Bronchial epithelial cell (primary cell): ENCODE measurements around the gene HCAR2. TPM values are rescaled to one million over a fixed set of nuclear protein-coding genes. Genes with fewer than 3 reads are reported as not detected.
"Not testable (repeated sequence)": the region's sequence is repeated elsewhere in the genome, so short reads cannot be mapped to it uniquely, and the experiment has no call there.

Source experiments
- DNase-seq: peaks from one replicate; pipeline ENCODE4 v3.0.0-alpha.2; 2010; ENCODE audit warnings: low read depth
- FAIRE-seq: peaks from 2 replicates; lab custom pipeline; 2011; peaks lifted over from hg19 to GRCh38; lab: Jason Lieb, UNC
- H3K27me3 ChIP-seq: 2 replicates; pipeline ENCODE4 v1.5.1; 2011; ENCODE audit warnings: low read length; ENCODE audit not compliant: control insufficient read depth, insufficient read depth
- H3K36me3 ChIP-seq: 2 replicates; pipeline ENCODE4 v1.5.1; 2011; ENCODE audit warnings: low read length; ENCODE audit not compliant: control insufficient read depth, insufficient read depth
- H3K4me3 ChIP-seq: 2 replicates; pipeline ENCODE4 v1.5.1; 2011; ENCODE audit warnings: mild to moderate bottlenecking, low read depth, low read length, control low read depth
- total RNA-seq: library from RNA; depleted of rRNA; stranded (reverse); fragments of >200 nt; gene quantifications from 2 replicates; pipeline ENCODE4 v1.2.1, GENCODE V29; 2014
- TF ChIP-seq, protein P1 (sequence below): IDR thresholded peaks from 2 replicates; pipeline ENCODE4 v1.5.1; 2011; ENCODE audit warnings: mild to moderate bottlenecking, moderate library complexity, low read length, control low read depth, inconsistent platforms; ENCODE audit not compliant: insufficient read depth, severe bottlenecking

The HCAR2 gene
- total RNA-seq, 1 donor from 2014 or later = 1.6 TPM

DNA sequence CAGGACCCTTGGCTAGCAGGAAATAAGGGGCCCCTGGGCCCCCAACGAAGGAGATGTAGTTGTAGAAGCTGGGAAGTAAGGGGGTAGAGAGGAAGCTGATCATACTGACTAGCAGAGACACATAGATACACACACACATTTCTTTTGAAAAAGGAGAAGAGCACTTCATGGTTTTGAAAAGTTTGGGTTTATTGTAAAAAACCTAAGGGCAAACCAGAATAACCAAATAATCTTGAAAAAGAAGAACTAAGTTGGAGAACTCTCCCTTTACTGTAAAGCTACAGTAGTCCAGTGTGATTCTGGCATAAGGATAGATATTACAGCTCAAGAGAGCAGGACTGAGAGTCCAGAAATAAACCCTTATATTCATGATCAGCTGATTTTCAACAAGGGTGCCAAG lies 19.2 kb upstream of the HCAR2 start:
- no peaks in the 10 kb centered on the region for H3K36me3 ChIP-seq
- FAIRE-seq = no peak
- DNase-seq = no peak
- TF ChIP-seq, protein P1, sequence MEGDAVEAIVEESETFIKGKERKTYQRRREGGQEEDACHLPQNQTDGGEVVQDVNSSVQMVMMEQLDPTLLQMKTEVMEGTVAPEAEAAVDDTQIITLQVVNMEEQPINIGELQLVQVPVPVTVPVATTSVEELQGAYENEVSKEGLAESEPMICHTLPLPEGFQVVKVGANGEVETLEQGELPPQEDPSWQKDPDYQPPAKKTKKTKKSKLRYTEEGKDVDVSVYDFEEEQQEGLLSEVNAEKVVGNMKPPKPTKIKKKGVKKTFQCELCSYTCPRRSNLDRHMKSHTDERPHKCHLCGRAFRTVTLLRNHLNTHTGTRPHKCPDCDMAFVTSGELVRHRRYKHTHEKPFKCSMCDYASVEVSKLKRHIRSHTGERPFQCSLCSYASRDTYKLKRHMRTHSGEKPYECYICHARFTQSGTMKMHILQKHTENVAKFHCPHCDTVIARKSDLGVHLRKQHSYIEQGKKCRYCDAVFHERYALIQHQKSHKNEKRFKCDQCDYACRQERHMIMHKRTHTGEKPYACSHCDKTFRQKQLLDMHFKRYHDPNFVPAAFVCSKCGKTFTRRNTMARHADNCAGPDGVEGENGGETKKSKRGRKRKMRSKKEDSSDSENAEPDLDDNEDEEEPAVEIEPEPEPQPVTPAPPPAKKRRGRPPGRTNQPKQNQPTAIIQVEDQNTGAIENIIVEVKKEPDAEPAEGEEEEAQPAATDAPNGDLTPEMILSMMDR = no peak
- H3K27me3 ChIP-seq = no peaks in the 10 kb centered on the region
- H3K4me3 ChIP-seq = no peak overlapping the region

DNA sequence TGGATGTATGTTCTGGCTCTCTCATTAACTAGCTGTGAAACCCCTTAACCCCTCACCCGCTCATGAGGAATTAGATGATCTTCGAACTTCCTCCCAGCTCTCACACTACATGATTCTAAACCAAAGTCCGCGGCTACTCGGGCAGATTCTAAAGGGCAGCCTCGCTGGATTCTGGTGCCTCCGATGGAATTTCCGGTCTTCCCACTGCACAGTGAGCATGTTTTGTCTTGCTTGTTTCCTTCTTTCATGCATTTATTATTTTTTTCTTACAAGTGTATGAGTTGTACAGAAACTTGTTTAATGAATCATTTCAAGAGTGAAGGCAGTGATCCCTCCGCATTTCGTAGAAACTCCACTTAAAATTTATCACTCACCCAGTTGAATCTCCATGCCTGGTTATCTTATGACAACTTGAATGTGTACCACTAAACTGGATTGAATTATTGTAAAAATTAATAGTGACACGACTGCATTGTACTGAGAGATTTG lies 17.9 kb upstream of the HCAR2 start:
- Histone ChIP-seq H3K4me3 (peak overlapping the region; percentile 4), H3K36me3 (no peaks in the 10 kb centered on the region), H3K27me3 (no peaks in the 10 kb centered on the region)
- FAIRE-seq (no peak), DNase-seq (peak; percentile 97)
- TF ChIP-seq, protein P1 = no peak

DNA sequence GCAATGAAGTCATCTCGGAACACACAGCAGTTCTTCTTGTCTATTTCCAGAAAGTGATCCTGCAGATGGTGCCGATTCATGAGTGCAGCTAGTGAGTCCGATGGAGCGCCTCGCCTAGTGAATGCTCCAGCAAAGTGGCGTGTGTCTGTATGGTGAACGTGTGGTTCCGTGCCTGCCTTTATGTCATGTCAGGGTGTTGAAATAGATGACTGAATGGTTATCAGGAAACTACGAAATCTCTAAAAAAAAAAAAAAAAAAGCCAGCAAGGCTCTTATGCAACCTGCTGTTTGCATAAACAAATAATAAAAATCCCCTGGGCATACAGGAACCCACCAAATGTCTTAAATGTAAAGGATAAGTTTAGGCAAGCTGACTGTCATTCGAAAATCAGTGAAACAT lies 13.5 kb upstream of the HCAR2 start, which contains the start of gene HCAR3:
Gene HCAR3, minus strand, starts transcription at position 154 of the 400 bp plus-strand sequence. Its CDS starts 74 bp downstream, at position 80.
- H3K27me3 ChIP-seq, H3K36me3 ChIP-seq, FAIRE-seq: not testable (repeated sequence)
- peak; percentile 95 for DNase-seq
- H3K4me3 ChIP-seq = peak within 1 kb of the TSS; percentile 17

DNA sequence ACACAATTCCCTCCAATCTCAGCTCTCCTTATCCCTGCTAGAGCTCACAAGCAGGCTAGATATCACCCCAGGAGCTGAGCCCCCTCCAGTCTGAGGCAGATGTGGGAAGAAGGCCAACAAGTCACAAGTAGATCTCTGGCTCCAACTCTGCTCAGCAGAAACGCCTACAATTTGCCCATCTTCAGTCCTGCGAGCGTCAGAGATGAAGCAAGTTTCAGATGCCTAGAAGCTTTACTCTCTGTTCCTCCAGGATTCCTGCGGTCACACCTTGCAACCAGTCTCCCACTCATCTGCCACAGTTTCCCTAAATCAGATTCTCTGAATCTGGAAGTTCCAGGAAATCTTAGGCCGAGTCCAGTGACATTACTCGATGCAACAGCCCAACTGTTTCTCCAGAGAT lies 12.1 kb upstream of the HCAR2 start:
- H3K36me3 ChIP-seq, FAIRE-seq, H3K27me3 ChIP-seq: not testable (repeated sequence)
- peak overlapping the region; percentile 7 for H3K4me3 ChIP-seq
- peak; percentile 41 for DNase-seq

DNA sequence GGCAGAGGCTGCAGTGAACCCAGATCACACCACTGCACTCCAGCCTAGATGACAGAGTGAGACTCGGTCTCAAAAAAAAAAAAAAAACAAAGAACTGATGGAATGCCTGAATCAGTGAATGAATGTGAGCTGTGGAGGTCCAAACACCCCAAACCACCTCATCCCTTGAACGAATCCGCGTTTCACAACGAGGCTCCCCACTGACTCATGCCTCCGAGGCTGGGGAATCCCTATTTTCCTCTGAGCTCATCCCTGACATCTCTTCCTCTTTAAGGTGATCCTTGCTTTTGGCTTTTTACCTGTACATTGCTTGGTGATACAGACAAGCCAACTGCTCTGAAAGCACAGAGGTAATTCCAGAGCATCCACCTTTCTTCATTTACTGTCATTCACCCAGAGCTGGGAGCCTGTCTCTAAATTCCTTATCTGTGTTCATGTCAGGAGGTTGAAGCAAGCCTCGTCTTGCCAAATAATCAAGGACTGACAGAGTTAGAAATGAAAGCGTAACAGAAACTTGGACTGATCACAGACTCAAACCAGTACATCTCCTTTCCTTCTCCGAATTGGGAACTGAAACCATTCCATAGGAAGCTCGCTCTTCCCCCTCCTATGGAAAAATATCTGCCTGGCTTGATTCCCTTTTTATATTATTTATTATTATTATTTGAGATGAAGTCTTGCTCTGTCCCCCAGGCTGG lies 10.5 kb upstream of the HCAR2 start:
- not testable (repeated sequence) for H3K27me3 ChIP-seq, H3K36me3 ChIP-seq, DNase-seq
- peak; percentile 50 for FAIRE-seq
- peak overlapping the region; percentile 4 for H3K4me3 ChIP-seq

DNA sequence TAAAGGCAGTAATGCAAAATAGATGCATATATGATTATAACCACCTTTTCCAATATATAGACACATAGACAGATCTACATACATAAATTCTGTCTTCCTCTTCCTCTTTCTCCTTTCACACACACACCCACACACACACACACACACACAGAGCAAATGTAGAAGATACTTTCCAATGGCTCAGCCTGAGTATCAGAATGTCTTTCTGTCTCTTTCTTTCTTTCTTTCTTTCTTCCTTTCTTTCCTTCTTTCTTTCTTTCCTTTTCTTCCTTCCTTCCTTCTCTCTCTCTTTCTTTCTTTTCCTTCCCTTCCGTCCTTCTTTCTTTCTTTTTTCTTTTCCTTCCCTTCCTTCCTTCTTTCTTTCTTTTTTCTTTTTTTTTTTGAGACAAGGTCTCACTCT lies 8.1 kb upstream of the HCAR2 start:
- DNase-seq, H3K36me3 ChIP-seq, H3K27me3 ChIP-seq, FAIRE-seq, H3K4me3 ChIP-seq: not testable (repeated sequence)

DNA sequence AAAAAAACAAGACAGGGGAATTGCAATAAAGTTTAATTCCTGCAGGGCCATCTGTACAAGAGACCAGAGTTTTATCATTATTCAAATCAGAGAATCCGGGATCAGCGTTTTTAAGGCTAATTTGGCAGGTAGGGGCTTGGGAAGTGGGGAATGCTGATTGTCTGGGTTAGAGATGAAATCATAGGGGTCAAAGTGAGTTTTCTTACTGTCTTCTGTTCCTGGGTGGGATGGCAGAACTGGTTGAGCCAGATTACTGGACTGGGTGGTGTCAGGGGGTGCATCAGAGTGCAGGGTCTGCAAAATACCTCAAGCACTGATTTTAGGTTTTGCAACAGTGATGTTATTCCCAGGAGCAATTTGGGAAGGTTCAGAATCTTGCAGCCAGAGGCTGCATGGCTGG lies 7.2 kb upstream of the HCAR2 start:
- DNase-seq, H3K4me3 ChIP-seq, H3K36me3 ChIP-seq, H3K27me3 ChIP-seq, FAIRE-seq: not testable (repeated sequence)

DNA sequence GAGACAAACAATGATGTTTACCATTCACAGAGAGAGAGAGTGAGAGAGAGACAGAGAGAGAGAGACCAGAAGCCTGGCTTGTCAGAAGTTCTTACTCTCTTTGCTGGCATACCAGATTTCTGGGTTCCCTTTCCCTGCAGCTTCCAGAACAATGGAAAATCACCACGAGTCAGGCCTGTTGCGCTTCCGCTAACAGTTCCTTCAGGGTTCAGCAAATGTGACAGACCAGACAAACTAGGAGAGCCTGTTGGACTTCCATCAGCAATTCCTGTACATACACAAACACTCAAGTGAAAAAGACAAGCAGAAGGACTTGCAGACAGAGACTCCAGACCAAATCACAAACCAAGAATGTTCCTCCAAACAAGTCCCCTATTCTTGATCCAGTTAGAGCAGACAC lies 6.1 kb upstream of the HCAR2 start:
- DNase-seq, H3K4me3 ChIP-seq, H3K27me3 ChIP-seq, H3K36me3 ChIP-seq: not testable (repeated sequence)
- peak; percentile 94 for FAIRE-seq

DNA sequence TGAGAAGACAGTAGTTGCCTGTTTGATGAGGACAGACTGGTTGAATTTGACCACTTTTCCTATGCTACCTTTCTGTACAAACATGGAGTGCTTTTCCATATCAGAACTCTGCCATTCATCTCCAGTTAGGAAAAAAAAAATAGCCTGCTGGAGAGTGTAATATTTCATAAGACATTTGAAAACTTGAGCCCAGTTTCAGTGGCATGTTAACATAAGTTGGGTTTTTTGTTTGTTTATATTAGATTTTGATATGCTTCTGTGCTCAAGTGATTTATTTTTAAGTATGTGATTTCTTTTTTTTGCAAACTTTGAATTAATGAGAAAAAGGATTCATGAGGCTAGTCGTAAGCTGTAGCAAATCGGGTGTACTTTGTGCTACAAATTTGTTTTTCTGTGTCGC lies 684 bp upstream of the HCAR2 start:
- not testable (repeated sequence) for H3K27me3 ChIP-seq, FAIRE-seq, DNase-seq

DNA sequence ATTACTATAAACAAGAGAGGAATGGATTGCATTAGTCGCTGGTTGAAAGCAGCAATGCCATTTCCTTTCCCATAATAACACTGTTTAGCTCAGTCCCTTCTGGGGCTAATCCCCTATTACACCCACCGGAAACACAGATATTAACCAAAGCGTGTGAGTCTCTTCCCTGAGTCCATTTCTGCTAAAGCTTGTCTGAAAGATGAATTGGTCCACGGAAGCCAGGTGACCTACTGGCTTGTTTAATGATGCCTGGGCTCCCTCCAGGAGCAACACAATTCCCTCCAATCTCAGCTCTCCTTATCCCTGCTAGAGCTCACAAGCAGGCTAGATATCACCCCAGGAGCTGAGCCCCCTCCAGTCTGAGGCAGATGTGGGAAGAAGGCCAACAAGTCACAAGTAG lies 1.7 kb downstream of the HCAR2 start:
- not testable (repeated sequence) for DNase-seq, H3K27me3 ChIP-seq, H3K4me3 ChIP-seq, FAIRE-seq, H3K36me3 ChIP-seq

More for the DNA sequence above, 684 bp upstream of the HCAR2 start:
- not testable (repeated sequence) for H3K4me3 ChIP-seq, H3K36me3 ChIP-seq

DNA sequence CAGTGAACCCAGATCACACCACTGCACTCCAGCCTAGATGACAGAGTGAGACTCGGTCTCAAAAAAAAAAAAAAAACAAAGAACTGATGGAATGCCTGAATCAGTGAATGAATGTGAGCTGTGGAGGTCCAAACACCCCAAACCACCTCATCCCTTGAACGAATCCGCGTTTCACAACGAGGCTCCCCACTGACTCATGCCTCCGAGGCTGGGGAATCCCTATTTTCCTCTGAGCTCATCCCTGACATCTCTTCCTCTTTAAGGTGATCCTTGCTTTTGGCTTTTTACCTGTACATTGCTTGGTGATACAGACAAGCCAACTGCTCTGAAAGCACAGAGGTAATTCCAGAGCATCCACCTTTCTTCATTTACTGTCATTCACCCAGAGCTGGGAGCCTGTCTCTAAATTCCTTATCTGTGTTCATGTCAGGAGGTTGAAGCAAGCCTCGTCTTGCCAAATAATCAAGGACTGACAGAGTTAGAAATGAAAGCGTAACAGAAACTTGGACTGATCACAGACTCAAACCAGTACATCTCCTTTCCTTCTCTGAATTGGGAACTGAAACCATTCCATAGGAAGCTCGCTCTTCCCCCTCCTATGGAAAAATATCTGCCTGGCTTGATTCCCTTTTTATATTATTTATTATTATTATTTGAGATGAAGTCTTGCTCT lies 3.0 kb downstream of the HCAR2 start:
- H3K4me3 ChIP-seq, H3K27me3 ChIP-seq: not testable (repeated sequence)
- FAIRE-seq = peak; percentile 92

DNA sequence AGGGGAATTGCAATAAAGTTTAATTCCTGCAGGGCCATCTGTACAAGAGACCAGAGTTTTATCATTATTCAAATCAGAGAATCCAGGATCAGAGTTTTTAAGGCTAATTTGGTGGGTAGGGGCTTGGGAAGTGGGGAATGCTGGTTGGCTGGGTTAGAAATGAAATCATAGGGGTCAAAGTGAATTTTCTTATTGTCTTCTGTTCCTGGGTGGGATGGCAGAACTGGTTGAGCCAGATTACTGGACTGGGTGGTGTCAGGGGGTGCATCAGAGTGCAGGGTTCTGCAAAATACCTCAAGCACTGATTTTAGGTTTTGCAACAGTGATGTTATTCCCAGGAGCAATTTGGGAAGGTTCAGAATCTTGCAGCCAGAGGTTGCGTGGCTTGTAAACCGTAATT lies 6.2 kb downstream of the HCAR2 start:
- H3K4me3 ChIP-seq, DNase-seq, FAIRE-seq: not testable (repeated sequence)

More for the DNA sequence above, 3.0 kb downstream of the HCAR2 start:
- not testable (repeated sequence) for DNase-seq, H3K36me3 ChIP-seq

More for the DNA sequence above, 6.2 kb downstream of the HCAR2 start:
- not testable (repeated sequence) for H3K36me3 ChIP-seq, H3K27me3 ChIP-seq
